Mesothelial cell of epicardium (in vitro differentiated cells): Measurements from ENCODE around the gene CCDC74B. TPM values are rescaled to one million over a fixed set of nuclear protein-coding genes. Genes with fewer than 3 reads are reported as not detected.
"Not testable (repeated sequence)": the region's sequence is repeated elsewhere in the genome, so short reads cannot be mapped to it uniquely, and the experiment has no call there.

Source experiments
- DNase-seq, 2 experiments: peaks; one replicate each; pipeline ENCODE4 v3.0.0; 2021; ENCODE audit warnings: low spot score in 2 of 2; ENCODE audit not compliant: unreplicated experiment in 2 of 2
- H3K27ac Mint-ChIP-seq: 2 replicates; pipeline ENCODE4 v1.8.0; 2021; ENCODE audit warnings: mixed read lengths
- H3K27me3 Mint-ChIP-seq: 2 replicates; pipeline ENCODE4 v1.8.0; 2021; ENCODE audit warnings: low read depth, mixed read lengths
- H3K36me3 Mint-ChIP-seq: 2 replicates; pipeline ENCODE4 v1.8.0; 2021; ENCODE audit warnings: mixed read lengths
- H3K4me1 Mint-ChIP-seq: 2 replicates; pipeline ENCODE4 v1.8.0; 2021; ENCODE audit warnings: mixed read lengths
- H3K4me3 Mint-ChIP-seq: 2 replicates; pipeline ENCODE4 v1.8.0; 2021; ENCODE audit warnings: mild to moderate bottlenecking, moderate library complexity, mixed read lengths
- H3K9me3 Mint-ChIP-seq: 2 replicates; pipeline ENCODE4 v1.8.0; 2021; ENCODE audit warnings: mixed read lengths
- CTCF ChIP-seq: fragments of 200-600 bp; sonication (generic); IDR thresholded peaks from one replicate; pipeline ENCODE4 v1.5.0; 2021; ENCODE audit warnings: antibody characterized with exemption; ENCODE audit not compliant: unreplicated experiment
- total RNA-seq: library from RNA; stranded (reverse); gene quantifications from 3 replicates; pipeline ENCODE4 v1.2.1, GENCODE V29; 2021

The CCDC74B gene
- total RNA-seq, 1 donor from 2014 or later: 8.9 TPM

DNA sequence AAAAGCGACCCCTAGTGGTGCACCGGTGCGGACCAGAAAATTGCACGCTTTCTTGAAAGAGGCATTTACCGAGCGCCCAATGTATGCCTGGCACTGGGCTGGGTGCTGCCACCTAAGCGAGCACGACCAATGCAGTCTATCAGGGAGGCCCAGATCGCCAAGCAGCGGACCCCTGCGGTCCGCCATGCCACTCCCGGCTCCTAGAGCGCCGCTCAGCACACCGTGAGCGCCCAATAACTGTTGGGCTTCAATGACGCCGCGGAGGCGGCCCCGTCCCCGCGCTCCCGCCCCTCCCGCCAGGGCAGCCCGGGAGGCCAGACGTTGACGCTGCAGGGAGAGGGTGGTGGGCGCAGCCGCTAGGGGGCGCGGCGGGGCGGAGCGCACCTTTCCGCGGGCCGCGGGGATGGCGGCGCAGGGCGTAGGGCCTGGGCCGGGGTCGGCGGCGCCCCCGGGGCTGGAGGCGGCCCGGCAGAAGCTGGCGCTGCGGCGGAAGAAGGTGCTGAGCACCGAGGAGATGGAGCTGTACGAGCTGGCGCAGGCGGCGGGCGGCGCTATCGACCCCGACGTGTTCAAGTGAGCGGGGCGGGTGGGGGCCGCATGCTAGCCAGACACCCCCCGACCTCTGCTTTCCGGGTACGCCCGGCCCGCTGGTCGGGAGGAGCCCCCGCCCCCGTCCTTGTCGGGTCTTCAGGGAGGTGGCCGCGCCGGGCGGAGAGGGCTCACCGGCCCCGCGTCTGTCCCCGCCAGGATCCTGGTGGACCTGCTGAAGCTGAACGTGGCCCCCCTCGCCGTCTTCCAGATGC is 37.2 kb upstream of the CCDC74B start, which contains the start of gene MZT2B:
MZT2B (plus strand) TSS at position 383 of the 803 bp plus-strand sequence; CDS start at position 404, 21 bp downstream.
- H3K27ac Mint-ChIP-seq: peak within 1 kb of the TSS; percentile 96
- not testable (repeated sequence) for H3K36me3 Mint-ChIP-seq, H3K9me3 Mint-ChIP-seq, H3K27me3 Mint-ChIP-seq
- TF ChIP-seq CTCF: peak; percentile 92
- peaks cover 22% of the 10 kb centered on the region for H3K4me1 Mint-ChIP-seq
- peak within 1 kb of the TSS; percentile 95 for H3K4me3 Mint-ChIP-seq
- peak; percentile 85 to 93 for DNase-seq

- H3K9me3 Mint-ChIP-seq: no peaks in the 10 kb centered on the region
- no peak for TF ChIP-seq CTCF
- peak; percentile 97 to 99 for DNase-seq
- peak within 1 kb of the TSS; percentile 96 for H3K27ac Mint-ChIP-seq
- peaks cover 22% of the 10 kb centered on the region for H3K4me1 Mint-ChIP-seq
- peak within 1 kb of the TSS; percentile 95 for H3K4me3 Mint-ChIP-seq
- no peaks in the 10 kb centered on the region for H3K27me3 Mint-ChIP-seq
- H3K36me3 Mint-ChIP-seq: peaks cover 5% of the 10 kb centered on the region
These were observed 36.5 kb upstream of the CCDC74B start, which contains the start of gene SMPD4 for GRCh38 chr2:130181325-130181879. SMPD4 (minus strand) TSS chr2:130181602; CDS start chr2:130176592, 5,010 bp downstream.

- not testable (repeated sequence) for H3K9me3 Mint-ChIP-seq, DNase-seq, H3K27me3 Mint-ChIP-seq, H3K36me3 Mint-ChIP-seq
- peaks cover 22% of the 10 kb centered on the region for H3K4me1 Mint-ChIP-seq
- peak overlapping the region; percentile 96 for H3K27ac Mint-ChIP-seq
- H3K4me3 Mint-ChIP-seq: peak overlapping the region; percentile 95
These were observed 35.8 kb upstream of the CCDC74B start for GRCh38 chr2:130180404-130181324.

- not testable (repeated sequence) for H3K4me1 Mint-ChIP-seq, H3K9me3 Mint-ChIP-seq
These were observed 30.0 kb upstream of the CCDC74B start for GRCh38 chr2:130174866-130175265.

GRCh38 chr2:130169896-130170295 is 25.0 kb upstream of the CCDC74B start:
- Mint-ChIP-seq H3K27ac (no peak overlapping the region), H3K4me1 (no peaks in the 10 kb centered on the region), H3K4me3 (no peak overlapping the region), H3K27me3 (no peaks in the 10 kb centered on the region), H3K9me3 (no peaks in the 10 kb centered on the region), H3K36me3 (peaks cover 40% of the 10 kb centered on the region)
- DNase-seq: no peak
- no peak for TF ChIP-seq CTCF

More at GRCh38 chr2:130174866-130175265, 30.0 kb upstream of the CCDC74B start:
- peaks cover 17% of the 10 kb centered on the region for H3K36me3 Mint-ChIP-seq
- not testable (repeated sequence) for H3K27ac Mint-ChIP-seq, H3K4me3 Mint-ChIP-seq, DNase-seq, H3K27me3 Mint-ChIP-seq

GRCh38 chr2:130169163-130169562 is 24.3 kb upstream of the CCDC74B start:
- peaks cover 46% of the 10 kb centered on the region for H3K36me3 Mint-ChIP-seq
- not testable (repeated sequence) for H3K27me3 Mint-ChIP-seq, H3K9me3 Mint-ChIP-seq, H3K4me3 Mint-ChIP-seq, H3K27ac Mint-ChIP-seq, DNase-seq, H3K4me1 Mint-ChIP-seq

DNA sequence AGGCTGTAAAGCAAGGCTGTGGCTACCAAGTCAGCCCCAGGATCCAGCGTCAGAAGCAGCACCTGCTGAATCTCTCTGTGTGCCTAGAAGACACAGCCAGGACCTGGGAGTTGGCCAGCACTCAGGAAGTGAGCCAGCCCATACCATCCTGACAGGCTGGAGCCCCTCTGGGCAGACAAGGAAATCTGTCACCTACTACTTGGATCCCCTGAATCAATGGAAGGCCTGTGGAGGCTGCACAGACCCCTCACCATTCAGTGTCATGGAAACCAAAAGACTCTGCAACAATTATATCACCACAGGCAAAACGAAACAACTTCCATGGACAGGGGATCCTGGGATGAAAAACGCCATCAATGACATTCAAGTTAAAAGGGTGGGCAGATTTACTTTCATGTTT is 21.7 kb upstream of the CCDC74B start:
- not testable (repeated sequence) for DNase-seq, H3K9me3 Mint-ChIP-seq, H3K4me1 Mint-ChIP-seq, H3K4me3 Mint-ChIP-seq, H3K27me3 Mint-ChIP-seq, H3K27ac Mint-ChIP-seq
- H3K36me3 Mint-ChIP-seq: peaks cover 36% of the 10 kb centered on the region
